Activated T-helper 9 cell treated with anti-CD3 and anti-CD28 coated beads, Interleukin-2, amount 50 U/mL, for 16 hours (primary cell): Measurements from ENCODE around the gene GRK5.
A peak's percentile ranks its signal among the peaks of the same experiment; 100 is the strongest.

ENCODE experiments used
- DNase-seq: peaks from one replicate; pipeline ENCODE4 v3.0.0-alpha.2; 2020; ENCODE audit warnings: low read depth

GRK5 gene

GRCh38 chr10:119445311-119445934 is 238.1 kb downstream of the GRK5 start:
- peak; percentile 77 for DNase-seq

- DNase-seq, result no peak
Observed at GRCh38 chr10:119445935-119446317, 238.6 kb downstream of the GRK5 start.

GRCh38 chr10:119446441-119447277 is 239.3 kb downstream of the GRK5 start:
- no peak for DNase-seq

- DNase-seq, result no peak
Observed at GRCh38 chr10:119447421-119447820, 240.1 kb downstream of the GRK5 start.

- no peak for DNase-seq
Observed at GRCh38 chr10:119447823-119448546, 240.6 kb downstream of the GRK5 start.

GRCh38 chr10:119448628-119449584 is 241.5 kb downstream of the GRK5 start:
- no peak for DNase-seq

DNA sequence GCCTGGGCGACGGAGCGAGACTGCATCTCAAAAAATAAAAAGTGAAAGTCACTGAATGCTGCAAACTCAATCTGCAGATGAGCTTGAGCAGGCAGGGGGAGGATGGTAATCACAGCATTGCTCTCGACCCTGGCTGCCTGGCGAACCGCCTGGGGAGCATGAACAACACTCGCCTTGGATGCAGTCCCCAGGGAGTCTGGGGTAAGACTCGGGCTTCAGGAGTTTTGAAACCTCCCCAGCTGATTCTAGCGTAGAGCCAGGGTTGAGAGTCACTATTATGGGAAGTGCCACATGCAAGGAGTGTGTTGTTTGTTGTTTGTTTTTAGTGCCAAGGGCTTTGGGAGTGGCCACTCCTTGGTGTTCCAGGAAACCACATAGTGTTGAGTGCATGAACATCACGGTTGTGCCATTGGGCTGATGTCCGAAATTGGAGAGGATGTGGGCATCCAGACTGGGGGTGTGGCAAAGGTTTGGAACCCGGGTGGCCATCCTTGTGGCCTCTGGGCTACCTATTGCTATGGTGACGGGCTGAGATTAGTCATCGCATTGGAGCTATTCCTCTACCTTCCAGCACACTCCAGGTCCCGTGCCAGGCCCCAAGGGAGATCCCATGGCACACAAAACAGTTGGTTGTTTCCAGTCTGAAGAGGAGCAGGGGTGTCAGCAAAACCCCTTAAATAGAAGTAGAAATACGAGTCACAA is 242.5 kb downstream of the GRK5 start:
- no peak for DNase-seq

DNA sequence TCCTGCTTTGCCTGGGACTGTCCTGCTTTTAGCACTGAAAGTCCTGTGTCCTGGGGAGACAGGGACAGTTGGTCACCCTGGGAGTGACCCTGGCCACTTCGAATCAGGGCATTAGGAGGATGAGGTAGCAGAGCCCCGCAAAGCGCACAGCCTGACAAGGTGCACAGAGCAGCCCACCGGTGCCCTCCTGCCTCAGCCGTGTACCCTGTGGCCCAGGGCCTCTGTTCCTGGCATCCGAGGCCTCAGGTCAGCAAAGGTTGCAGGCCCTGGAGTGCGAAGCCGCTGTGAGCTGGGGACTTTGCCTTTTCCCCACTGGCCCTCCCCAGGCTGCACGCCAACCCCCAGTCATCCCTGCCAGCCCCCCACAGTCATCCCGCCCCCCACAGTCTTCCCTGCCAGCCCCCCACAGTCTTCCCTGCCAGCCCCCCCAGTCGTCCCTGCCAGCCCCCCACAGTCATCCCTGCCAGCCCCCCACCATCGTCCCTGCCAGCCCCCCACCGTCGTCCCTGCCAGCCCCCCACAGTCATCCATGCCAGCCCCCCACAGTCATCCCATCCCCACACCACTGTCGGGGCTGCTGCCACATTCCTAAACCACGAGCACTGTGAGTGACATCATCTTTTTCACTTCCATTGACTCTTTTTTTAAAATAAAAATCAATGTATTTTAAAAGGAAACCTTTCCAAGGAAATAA is 243.4 kb downstream of the GRK5 start:
- no peak for DNase-seq

DNA sequence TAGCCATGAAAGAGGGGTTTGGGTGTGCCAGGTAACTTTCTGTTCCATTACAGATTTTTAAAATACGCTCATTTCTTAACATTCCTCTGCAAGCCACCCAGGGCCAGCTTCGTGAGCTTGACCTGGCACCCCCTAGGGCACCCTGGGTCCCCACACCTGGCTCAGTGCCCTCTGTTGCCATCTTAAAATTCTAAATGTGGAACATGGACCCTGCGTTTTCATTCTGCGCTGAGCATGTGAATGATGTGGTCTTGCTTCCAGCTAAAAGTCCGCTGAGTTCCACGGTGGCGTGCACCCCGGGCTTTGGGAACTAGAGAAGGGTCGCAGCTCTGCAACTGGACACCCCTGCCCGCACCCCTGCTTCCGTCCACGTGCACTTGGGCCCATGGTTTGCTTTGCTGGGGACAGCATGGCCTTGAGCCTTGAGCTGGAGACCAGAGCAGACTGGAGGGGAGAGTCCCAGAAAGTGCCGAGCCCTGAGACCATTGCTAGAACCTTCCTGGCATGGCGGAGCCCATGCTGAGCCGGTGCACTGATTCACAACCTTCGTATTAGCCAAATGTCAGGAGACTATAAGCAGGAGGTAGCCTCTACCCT is 244.0 kb downstream of the GRK5 start:
- DNase-seq, result no peak

DNA sequence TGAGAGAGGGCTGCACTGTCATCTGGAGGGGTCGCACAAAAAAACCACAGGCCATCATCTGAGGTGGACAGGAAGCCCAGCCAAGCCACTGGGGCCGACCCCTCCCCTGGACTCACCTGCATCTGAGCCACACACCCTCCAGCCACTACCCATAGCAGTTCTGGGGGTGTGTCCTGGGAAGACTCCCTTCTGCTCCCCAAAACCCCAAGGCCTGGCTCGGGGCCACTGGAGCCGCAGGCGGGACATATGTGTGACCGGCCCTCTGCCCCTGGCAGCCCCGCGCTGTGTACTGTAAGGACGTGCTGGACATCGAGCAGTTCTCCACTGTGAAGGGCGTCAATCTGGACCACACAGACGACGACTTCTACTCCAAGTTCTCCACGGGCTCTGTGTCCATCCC is 245.0 kb downstream of the GRK5 start:
- no peak for DNase-seq

DNA sequence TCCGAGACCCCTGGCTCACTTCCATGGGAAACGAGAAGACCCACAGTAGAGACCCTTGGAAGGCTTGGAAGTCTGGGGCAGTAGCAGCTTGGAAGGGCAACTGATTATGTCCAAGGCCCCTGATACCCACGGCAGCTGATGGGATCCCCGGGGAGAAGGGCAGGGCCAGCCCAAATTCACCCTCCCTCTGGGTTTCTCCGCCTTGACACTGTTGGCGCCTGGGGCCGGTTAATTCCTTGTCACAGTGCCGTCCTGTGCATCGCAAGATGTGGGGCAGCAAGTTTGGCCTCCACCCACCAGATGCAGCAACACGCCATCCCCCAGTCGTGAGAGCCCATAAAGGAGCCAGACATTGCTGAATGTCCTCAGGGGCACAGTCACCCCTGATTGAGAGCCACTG is 245.9 kb downstream of the GRK5 start:
- no peak for DNase-seq

- no peak for DNase-seq
Observed at GRCh38 chr10:119454316-119454715, 246.9 kb downstream of the GRK5 start.

DNA sequence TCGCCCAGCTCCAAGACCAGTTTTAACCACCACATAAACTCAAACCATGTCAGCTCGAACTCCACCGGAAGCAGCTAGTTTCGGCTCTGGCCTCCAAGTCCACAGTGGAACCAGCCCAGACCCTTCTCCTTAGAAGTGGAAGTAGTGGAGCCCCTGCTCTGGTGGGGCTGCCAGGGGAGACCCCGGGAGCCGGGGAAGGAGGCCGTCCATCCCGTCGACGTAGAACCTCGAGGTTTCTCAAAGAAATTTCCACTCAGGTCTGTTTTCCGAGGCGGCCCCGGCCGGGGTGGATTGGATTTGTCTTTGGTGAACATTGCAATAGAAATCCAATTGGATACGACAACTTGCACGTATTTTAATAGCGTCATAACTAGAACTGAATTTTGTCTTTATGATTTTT is 247.6 kb downstream of the GRK5 start:
- DNase-seq, result no peak

- no peak for DNase-seq
Observed at GRCh38 chr10:119455609-119456434, 248.5 kb downstream of the GRK5 start.

- DNase-seq, result no peak
Observed at GRCh38 chr10:119456435-119456810, 249.1 kb downstream of the GRK5 start.

DNA sequence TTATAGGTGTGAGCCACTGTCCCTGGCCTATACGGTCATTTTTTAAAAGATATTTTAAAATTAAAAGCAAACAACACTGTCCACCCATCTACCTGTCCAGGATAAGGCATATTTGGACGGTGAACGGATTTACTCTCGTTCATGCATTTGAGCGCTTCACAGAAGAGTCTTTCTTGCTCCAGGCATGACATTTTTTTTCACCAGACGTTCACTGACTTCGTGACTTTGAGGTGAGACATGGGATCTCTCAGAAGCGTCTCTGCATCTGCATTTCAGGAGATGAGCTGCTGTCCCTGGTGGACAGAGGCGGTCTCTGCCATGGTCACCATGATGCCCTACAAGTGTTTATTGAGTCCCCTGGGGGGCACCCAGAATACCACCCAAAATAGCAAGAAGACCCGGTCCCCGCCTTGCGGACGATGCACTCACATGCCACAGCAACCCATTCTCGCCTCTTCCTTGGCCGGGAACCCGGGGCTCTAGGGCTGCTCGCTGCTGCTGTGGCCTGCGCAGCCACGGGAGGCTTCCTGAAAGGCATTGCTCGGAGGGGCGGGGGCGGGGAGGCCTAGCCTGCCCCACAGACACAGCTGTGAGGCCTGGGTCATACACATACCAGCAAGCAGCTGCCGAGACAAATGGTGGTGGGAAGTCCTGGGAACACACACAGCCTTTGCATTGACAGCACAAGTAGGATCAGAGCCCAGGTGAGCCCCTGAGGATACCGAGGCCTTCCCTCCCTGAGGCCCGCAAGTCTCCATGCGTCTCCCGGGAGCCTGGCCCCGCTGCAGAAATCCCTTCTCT is 250.8 kb downstream of the GRK5 start:
- DNase-seq, result no peak

- no peak for DNase-seq
Observed at GRCh38 chr10:119459681-119460340, 252.4 kb downstream of the GRK5 start.
